ENCODE results near the gene GJD3. TPM values are rescaled to one million over a fixed set of nuclear protein-coding genes. Genes with fewer than 3 reads are reported as not detected.

The GJD3 gene
- polyA plus RNA-seq, 1 experiment: 0.56 TPM

GRCh38 chr17:40317345-40317873 is 47.1 kb downstream of the GJD3 start:
- POLR2A ChIA-PET: interaction anchor here (0.6 to 1.3 kb wide), 4 partner anchors 9 to 177 kb away, joined by 4 to 9 read pairs (median 6); partner anchors contain the start of gene CASC3
- H3K27me3 ChIP-seq (ENCODE audit: control insufficient read depth, insufficient read depth, low read length): no peaks in the 10 kb centered on the region
- CTCF ChIA-PET: interaction anchor here (0.8 to 30.6 kb wide), 10 partner anchors 9 to 215 kb away, joined by 3 to 762 read pairs (median 4); partner anchors contain the start of genes GJD3 and RARA
- peak; percentile 85 for TF ChIP-seq CTCF (IDR thresholded peaks at IDR 0.05; ENCODE audit: insufficient read depth, low read depth, low read length)
- no peak for DNase-seq (ENCODE audit: low read depth)
- H3K36me3 ChIP-seq (ENCODE audit: control insufficient read depth, insufficient read depth, low read length): no peaks in the 10 kb centered on the region
- peak overlapping the region; percentile 83 for H3K4me3 ChIP-seq (ENCODE audit: low read depth, low read length)

GRCh38 chr17:40316571-40317344 is 47.8 kb downstream of the GJD3 start:
- no peak for TF ChIP-seq CTCF (IDR thresholded peaks at IDR 0.05; ENCODE audit: insufficient read depth, low read depth, low read length)
- H3K27me3 ChIP-seq (ENCODE audit: control insufficient read depth, insufficient read depth, low read length): no peaks in the 10 kb centered on the region
- H3K36me3 ChIP-seq (ENCODE audit: control insufficient read depth, insufficient read depth, low read length): no peaks in the 10 kb centered on the region
- peak overlapping the region; percentile 17; the same call in 1 of the 2 replicates for H3K4me3 ChIP-seq (ENCODE audit: low read depth, low read length)
- ChIA-PET POLR2A (interaction anchor here (0.6 to 1.3 kb wide), 3 partner anchors 8 to 176 kb away, joined by 4 to 9 read pairs (median 8); partner anchors contain the start of gene CASC3), CTCF (interaction anchor here (0.7 to 30.6 kb wide), 11 partner anchors 10 to 216 kb away, joined by 3 to 762 read pairs (median 4); partner anchors contain the start of genes GJD3 and RARA)
- no peak for DNase-seq (ENCODE audit: low read depth)

GRCh38 chr17:40315678-40316570 is 48.6 kb downstream of the GJD3 start:
- no peaks in the 10 kb centered on the region for H3K27me3 ChIP-seq (ENCODE audit: control insufficient read depth, insufficient read depth, low read length)
- CTCF ChIA-PET: interaction anchor here (1.2 to 30.6 kb wide), 8 partner anchors 10 to 217 kb away, joined by 3 to 762 read pairs (median 6); partner anchors contain the start of genes GJD3 and RARA
- no peaks in the 10 kb centered on the region for H3K36me3 ChIP-seq (ENCODE audit: control insufficient read depth, insufficient read depth, low read length)
- TF ChIP-seq CTCF (IDR thresholded peaks at IDR 0.05; ENCODE audit: insufficient read depth, low read depth, low read length): no peak
- POLR2A ChIA-PET: no interaction called here
- H3K4me3 ChIP-seq (ENCODE audit: low read depth, low read length): no peak overlapping the region
- DNase-seq (ENCODE audit: low read depth): no peak

- ChIA-PET CTCF (interaction anchor here (8.5 to 30.6 kb wide), 2 partner anchors 9 to 37 kb away, joined by 115 to 762 read pairs; partner anchors contain the start of genes GJD3 and RARA), POLR2A (no interaction called here)
- DNase-seq (ENCODE audit: low read depth): no peak
- H3K27me3 ChIP-seq (ENCODE audit: control insufficient read depth, insufficient read depth, low read length): no peaks in the 10 kb centered on the region
- no peak overlapping the region for H3K4me3 ChIP-seq (ENCODE audit: low read depth, low read length)
- H3K36me3 ChIP-seq (ENCODE audit: control insufficient read depth, insufficient read depth, low read length): no peaks in the 10 kb centered on the region
- no peak for TF ChIP-seq CTCF (IDR thresholded peaks at IDR 0.05; ENCODE audit: insufficient read depth, low read depth, low read length)
Observed at GRCh38 chr17:40315206-40315605, 49.3 kb downstream of the GJD3 start.
